OCI-LY1 (cell line): ENCODE results near the gene FAM3D.

Experiments used
- H2AFZ ChIP-seq: fragments of 200-600 bp; sonication (generic), shearing (Covaris generic); 2 replicates; pipeline ENCODE4 v1.6.0; 2014; ENCODE audit warnings: antibody characterized with exemption, mild to moderate bottlenecking, low read length
- H3F3A ChIP-seq: fragments of 200-600 bp; sonication (generic), shearing (Covaris generic); 2 replicates; pipeline ENCODE4 v1.6.0; 2014; ENCODE audit warnings: mild to moderate bottlenecking, antibody characterized with exemption, low read length, moderate library complexity; ENCODE audit not compliant: insufficient read depth
- H3K27ac ChIP-seq: fragments of 200-600 bp; sonication (generic); 2 replicates; pipeline ENCODE4 v1.5.1; 2014; ENCODE audit warnings: low read length, mixed run types, mild to moderate bottlenecking, low read depth; ENCODE audit not compliant: poor library complexity, severe bottlenecking
- H3K27me3 ChIP-seq: fragments of 200-600 bp; sonication (generic); 2 replicates; pipeline ENCODE4 v1.6.0; 2014; ENCODE audit warnings: antibody characterized with exemption, mild to moderate bottlenecking, low read length, moderate library complexity; ENCODE audit not compliant: insufficient read depth
- H3K36me3 ChIP-seq: fragments of 200-600 bp; sonication (generic); 2 replicates; pipeline ENCODE4 v1.6.1; 2014; ENCODE audit warnings: mild to moderate bottlenecking, antibody characterized with exemption, low read length, moderate library complexity, mixed read lengths; ENCODE audit not compliant: insufficient read depth
- H3K4me1 ChIP-seq: fragments of 200-600 bp; sonication (generic); 2 replicates; pipeline ENCODE4 v1.5.1; 2014; ENCODE audit warnings: mild to moderate bottlenecking, low read length, moderate library complexity; ENCODE audit not compliant: insufficient read depth, severe bottlenecking
- H3K4me2 ChIP-seq: fragments of 200-600 bp; sonication (generic), shearing (Covaris generic); 2 replicates; pipeline ENCODE4 v1.6.1; 2014; ENCODE audit warnings: low read length
- H3K4me3 ChIP-seq: fragments of 200-600 bp; sonication (generic); 2 replicates; pipeline ENCODE4 v1.5.1; 2014; ENCODE audit warnings: low read length, low read depth, mild to moderate bottlenecking, mixed read lengths; ENCODE audit not compliant: poor library complexity, severe bottlenecking
- H3K79me2 ChIP-seq: fragments of 200-600 bp; shearing (Covaris generic); 2 replicates; pipeline ENCODE4 v1.6.1; 2016; ENCODE audit warnings: mixed run types, low read length, mixed read lengths; ENCODE audit not compliant: insufficient read depth
- H3K9ac ChIP-seq: fragments of 200-600 bp; sonication (generic), shearing (Covaris generic); 2 replicates; pipeline ENCODE4 v1.6.1; 2014; ENCODE audit warnings: mild to moderate bottlenecking, low read length, mixed read lengths
- H3K9me2 ChIP-seq: fragments of 200-600 bp; sonication (generic), shearing (Covaris generic); 2 replicates; pipeline ENCODE4 v1.6.1; 2014; ENCODE audit warnings: low read depth, mild to moderate bottlenecking, low read length, mixed read lengths
- H3K9me3 ChIP-seq: fragments of 200-600 bp; shearing (Covaris generic); 2 replicates; pipeline ENCODE4 v1.6.1; 2014; ENCODE audit warnings: low read length, mixed read lengths
- H4K20me1 ChIP-seq: fragments of 200-600 bp; sonication (generic), shearing (Covaris generic); 2 replicates; pipeline ENCODE4 v1.6.0; 2016; ENCODE audit warnings: mild to moderate bottlenecking, low read length; ENCODE audit not compliant: insufficient read depth
- EZH2 ChIP-seq: fragments of 200-600 bp; sonication (generic), shearing (Covaris generic); IDR thresholded peaks from 2 replicates; pipeline ENCODE4 v1.8.0; 2017; ENCODE audit warnings: borderline replicate concordance, mixed run types, mild to moderate bottlenecking, antibody characterized with exemption, low read length, moderate library complexity, mixed read lengths
- TF ChIP-seq, protein P1 (sequence below): fragments of 200-600 bp; sonication (generic), shearing (Covaris generic); IDR thresholded peaks from 2 replicates; pipeline ENCODE4 v1.5.1; 2017; ENCODE audit warnings: mild to moderate bottlenecking, antibody characterized with exemption, low read length, moderate library complexity, mixed read lengths

FAM3D gene

DNA sequence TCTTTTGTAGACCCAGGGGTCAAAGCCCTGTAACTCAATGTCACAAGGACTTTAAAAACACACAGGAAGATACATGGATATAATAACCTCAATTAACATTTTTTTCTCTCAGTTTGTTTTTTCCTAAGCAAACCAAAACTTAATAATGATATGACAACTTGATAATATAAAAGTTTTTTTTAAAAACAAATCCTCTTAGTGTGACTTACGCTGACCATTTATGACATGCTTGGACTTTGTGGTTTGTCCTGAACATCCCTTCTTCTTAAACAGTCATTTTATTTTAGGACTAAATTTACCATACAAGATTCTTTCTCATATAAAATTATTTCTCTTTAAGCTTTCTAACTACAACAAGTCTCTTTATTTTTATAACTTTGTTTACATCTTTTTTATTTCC lies 25.4 kb upstream of the FAM3D start:
- Histone ChIP-seq H3K79me2 (no peaks in the 10 kb centered on the region), H3F3A (no peaks in the 10 kb centered on the region), H3K4me2 (no peak overlapping the region), H3K36me3 (no peaks in the 10 kb centered on the region), H3K9ac (no peak overlapping the region), H3K27me3 (no peaks in the 10 kb centered on the region), H3K27ac (no peak overlapping the region), H4K20me1 (no peaks in the 10 kb centered on the region), H3K4me3 (no peak overlapping the region), H3K9me2 (no peaks in the 10 kb centered on the region), H2AFZ (no peak overlapping the region), H3K4me1 (no peaks in the 10 kb centered on the region), H3K9me3 (0 out of 2 replicates have a peak, but pooled peaks cover 4% of the 10 kb centered on the region)
- TF ChIP-seq EZH2: no peak
- TF ChIP-seq, protein P1, sequence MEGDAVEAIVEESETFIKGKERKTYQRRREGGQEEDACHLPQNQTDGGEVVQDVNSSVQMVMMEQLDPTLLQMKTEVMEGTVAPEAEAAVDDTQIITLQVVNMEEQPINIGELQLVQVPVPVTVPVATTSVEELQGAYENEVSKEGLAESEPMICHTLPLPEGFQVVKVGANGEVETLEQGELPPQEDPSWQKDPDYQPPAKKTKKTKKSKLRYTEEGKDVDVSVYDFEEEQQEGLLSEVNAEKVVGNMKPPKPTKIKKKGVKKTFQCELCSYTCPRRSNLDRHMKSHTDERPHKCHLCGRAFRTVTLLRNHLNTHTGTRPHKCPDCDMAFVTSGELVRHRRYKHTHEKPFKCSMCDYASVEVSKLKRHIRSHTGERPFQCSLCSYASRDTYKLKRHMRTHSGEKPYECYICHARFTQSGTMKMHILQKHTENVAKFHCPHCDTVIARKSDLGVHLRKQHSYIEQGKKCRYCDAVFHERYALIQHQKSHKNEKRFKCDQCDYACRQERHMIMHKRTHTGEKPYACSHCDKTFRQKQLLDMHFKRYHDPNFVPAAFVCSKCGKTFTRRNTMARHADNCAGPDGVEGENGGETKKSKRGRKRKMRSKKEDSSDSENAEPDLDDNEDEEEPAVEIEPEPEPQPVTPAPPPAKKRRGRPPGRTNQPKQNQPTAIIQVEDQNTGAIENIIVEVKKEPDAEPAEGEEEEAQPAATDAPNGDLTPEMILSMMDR: no peak

DNA sequence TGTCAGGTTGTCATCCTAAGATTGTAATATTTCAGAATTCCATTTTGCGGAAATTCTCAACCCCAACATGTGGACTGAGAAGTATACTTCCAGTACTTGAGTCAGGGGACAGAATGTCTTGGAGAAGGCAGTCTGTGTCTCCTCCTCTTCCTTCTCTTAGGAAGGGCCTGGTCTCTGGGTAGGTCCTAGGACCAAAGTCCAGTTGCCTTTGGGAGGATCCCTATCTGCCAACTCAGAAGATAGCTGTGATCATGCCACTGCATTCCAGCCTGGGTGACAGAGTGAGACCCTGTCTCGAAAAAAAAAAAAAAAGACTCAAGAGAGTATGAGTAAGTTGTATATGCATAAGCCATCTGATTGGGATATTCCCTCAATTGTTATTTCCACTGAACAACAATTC lies 23.9 kb upstream of the FAM3D start:
- Histone ChIP-seq H2AFZ (no peak overlapping the region), H3K27me3 (no peaks in the 10 kb centered on the region), H3K4me1 (no peaks in the 10 kb centered on the region), H3K9me3 (0 out of 2 replicates have a peak, but pooled peaks cover 4% of the 10 kb centered on the region), H3K36me3 (no peaks in the 10 kb centered on the region), H3K4me3 (no peak overlapping the region), H3K79me2 (no peaks in the 10 kb centered on the region), H4K20me1 (no peaks in the 10 kb centered on the region), H3K9me2 (no peaks in the 10 kb centered on the region), H3K4me2 (no peak overlapping the region), H3K9ac (no peak overlapping the region), H3K27ac (no peak overlapping the region), H3F3A (no peaks in the 10 kb centered on the region)
- TF ChIP-seq EZH2: no peak

DNA sequence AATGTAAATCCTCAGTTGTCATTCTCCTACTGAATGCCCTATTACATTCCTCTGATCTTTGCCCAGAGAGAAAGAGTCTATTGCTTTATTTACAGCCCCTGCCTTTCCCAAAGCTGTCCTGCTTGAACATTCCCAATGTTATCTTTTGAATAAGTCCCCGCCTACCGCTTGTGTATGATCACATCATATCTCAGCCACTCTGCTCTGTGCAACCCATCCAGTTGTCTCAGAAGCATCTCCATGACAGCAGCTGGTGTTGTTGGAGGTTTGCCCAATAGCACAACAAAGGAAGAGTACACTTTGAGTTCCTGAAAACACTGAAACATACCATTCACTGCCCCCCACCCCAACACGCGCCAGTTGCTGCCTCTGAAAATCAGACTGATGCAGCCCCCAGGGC lies 22.0 kb upstream of the FAM3D start:
- Histone ChIP-seq H3K9me2 (no peaks in the 10 kb centered on the region), H3K27me3 (no peaks in the 10 kb centered on the region), H3K4me1 (no peaks in the 10 kb centered on the region), H3K9ac (no peak overlapping the region), H3K27ac (no peak overlapping the region), H2AFZ (no peak overlapping the region), H3K79me2 (no peaks in the 10 kb centered on the region), H3F3A (no peaks in the 10 kb centered on the region), H3K36me3 (no peaks in the 10 kb centered on the region), H3K4me3 (no peak overlapping the region), H3K4me2 (no peak overlapping the region), H3K9me3 (0 out of 2 replicates have a peak, but pooled peaks cover 4% of the 10 kb centered on the region), H4K20me1 (no peaks in the 10 kb centered on the region)
- TF ChIP-seq, protein P1: no peak
- TF ChIP-seq EZH2: no peak

DNA sequence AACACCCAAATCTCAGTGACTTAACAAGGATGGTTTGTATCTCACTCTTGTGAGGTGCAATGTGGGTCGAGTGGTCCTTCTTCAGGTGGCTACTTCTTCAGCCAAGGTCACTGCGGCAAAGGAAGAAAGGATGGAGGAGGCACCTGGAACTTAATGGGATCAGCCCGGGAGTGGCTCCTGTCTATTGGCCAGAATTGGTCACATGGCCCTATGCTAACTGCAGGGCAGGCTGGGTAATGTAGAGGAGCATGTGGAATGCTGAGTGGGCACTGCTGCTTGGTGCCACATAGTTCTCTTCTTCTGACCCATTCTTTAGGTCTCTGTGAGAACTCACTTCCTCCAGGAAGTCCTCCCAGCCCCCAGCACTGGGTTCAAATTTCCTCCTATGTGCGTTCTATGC lies 20.3 kb upstream of the FAM3D start:
- TF ChIP-seq EZH2: no peak
- TF ChIP-seq, protein P1: no peak
- no peaks in the 10 kb centered on the region for H3K4me1 ChIP-seq
- H3K4me3 ChIP-seq: no peak overlapping the region
- H3F3A ChIP-seq: no peaks in the 10 kb centered on the region
- no peaks in the 10 kb centered on the region for H3K27me3 ChIP-seq
- no peak overlapping the region for H2AFZ ChIP-seq
- no peak overlapping the region for H3K9ac ChIP-seq
- no peak overlapping the region for H3K4me2 ChIP-seq
- 0 out of 2 replicates have a peak, but pooled peaks cover 4% of the 10 kb centered on the region for H3K9me3 ChIP-seq
- H3K27ac ChIP-seq: no peak overlapping the region
- no peaks in the 10 kb centered on the region for H3K36me3 ChIP-seq
- no peaks in the 10 kb centered on the region for H3K79me2 ChIP-seq
- H4K20me1 ChIP-seq: no peaks in the 10 kb centered on the region
- no peaks in the 10 kb centered on the region for H3K9me2 ChIP-seq
